SK-N-SH treated with all-trans-retinoic acid at 6 μM for 48 hours (cell line): Measurements from ENCODE around the gene FGB.

ENCODE experiments used
- ATAC-seq: fragments of 200-7000 bp; cut with Tn5 transposase; 3 replicates; pipeline ENCODE4 v1.9.1; 2020; ENCODE audit warnings: mild to moderate bottlenecking, moderate library complexity
- ARNTL ChIP-seq: fragments of 450-650 bp; formaldehyde crosslinking; IDR thresholded peaks from 2 replicates; pipeline ENCODE4 v1.5.0; 2020; ENCODE audit warnings: low read depth, mild to moderate bottlenecking, moderate library complexity, borderline replicate concordance
- BACH2 ChIP-seq: fragments of 250-450 bp; sonication (Bioruptor Pico); IDR thresholded peaks from 2 replicates; pipeline ENCODE4 v1.9.0; 2021; ENCODE audit warnings: mild to moderate bottlenecking, borderline replicate concordance
- CREB5 ChIP-seq: fragments of 250-450 bp; sonication (Bioruptor Pico); IDR thresholded peaks from 2 replicates; pipeline ENCODE4 v1.5.1; 2020; ENCODE audit warnings: low read depth, mild to moderate bottlenecking, moderate library complexity
- CSDC2 ChIP-seq: fragments of 250-450 bp; sonication (Bioruptor Pico); IDR thresholded peaks from 2 replicates; pipeline ENCODE4 v1.5.0; 2020; ENCODE audit warnings: mild to moderate bottlenecking, moderate library complexity
- ESRRG ChIP-seq: fragments of 250-450 bp; sonication (Bioruptor Pico); IDR thresholded peaks from 2 replicates; pipeline ENCODE4 v1.6.1; 2021; ENCODE audit warnings: mild to moderate bottlenecking
- GLIS3 ChIP-seq: fragments of 250-450 bp; sonication (Bioruptor Pico); IDR thresholded peaks from 2 replicates; pipeline ENCODE4 v1.5.0; 2020; ENCODE audit warnings: mild to moderate bottlenecking, moderate library complexity
- ISL1 ChIP-seq: fragments of 250-450 bp; sonication (Bioruptor Pico); IDR thresholded peaks from 2 replicates; pipeline ENCODE4 v2.1.2; 2022; ENCODE audit warnings: mild to moderate bottlenecking, moderate library complexity
- OSR1 ChIP-seq: fragments of 250-450 bp; sonication (Bioruptor Pico); IDR thresholded peaks from 2 replicates; pipeline ENCODE4 v1.8.0; 2022; ENCODE audit warnings: moderate library complexity, mild to moderate bottlenecking, inconsistent platforms
- PATZ1 ChIP-seq: fragments of 250-450 bp; sonication (Bioruptor Pico); IDR thresholded peaks from 2 replicates; pipeline ENCODE4 v1.8.0; 2020; ENCODE audit warnings: mild to moderate bottlenecking, moderate library complexity, borderline replicate concordance
- POU6F1 ChIP-seq: fragments of 250-450 bp; sonication (Bioruptor Pico); IDR thresholded peaks from 2 replicates; pipeline ENCODE4 v1.8.0; 2021; ENCODE audit warnings: low read depth, mild to moderate bottlenecking, moderate library complexity, borderline replicate concordance
- PPARA ChIP-seq: fragments of 250-450 bp; sonication (Bioruptor Pico); IDR thresholded peaks from 2 replicates; pipeline ENCODE4 v1.5.0; 2020; ENCODE audit warnings: mild to moderate bottlenecking, borderline replicate concordance
- RARB ChIP-seq: fragments of 250-450 bp; sonication (Bioruptor Pico); IDR thresholded peaks from 2 replicates; pipeline ENCODE4 v1.8.0; 2021; ENCODE audit warnings: mild to moderate bottlenecking, moderate library complexity
- SNAI2 ChIP-seq: fragments of 250-450 bp; sonication (Bioruptor Pico); IDR thresholded peaks from 2 replicates; pipeline ENCODE4 v1.5.0; 2020; ENCODE audit warnings: mild to moderate bottlenecking, moderate library complexity
- TOX ChIP-seq: fragments of 250-450 bp; sonication (Bioruptor Pico); IDR thresholded peaks from 2 replicates; pipeline ENCODE4 v1.8.0; 2021; ENCODE audit warnings: mild to moderate bottlenecking, moderate library complexity, borderline replicate concordance
- TSHZ2 ChIP-seq: fragments of 250-450 bp; sonication (Bioruptor Pico); IDR thresholded peaks from 2 replicates; pipeline ENCODE4 v1.5.0; 2020; ENCODE audit warnings: mild to moderate bottlenecking, moderate library complexity
- ZC3H10 ChIP-seq: fragments of 250-450 bp; sonication (Bioruptor Pico); IDR thresholded peaks from 2 replicates; pipeline ENCODE4 v1.5.1; 2021; ENCODE audit warnings: mild to moderate bottlenecking, moderate library complexity
- ZFP3 ChIP-seq: fragments of 250-450 bp; sonication (Bioruptor Pico); IDR thresholded peaks from 2 replicates; pipeline ENCODE4 v1.5.0; 2020; ENCODE audit warnings: mild to moderate bottlenecking, moderate library complexity
- ZFP30 ChIP-seq: fragments of 450-650 bp; formaldehyde crosslinking; IDR thresholded peaks from 2 replicates; pipeline ENCODE4 v1.5.0; 2022; ENCODE audit warnings: mild to moderate bottlenecking, moderate library complexity
- ZNF565 ChIP-seq: fragments of 450-650 bp; formaldehyde crosslinking; conservative IDR thresholded peaks from 2 replicates; pipeline ENCODE4 v1.5.0; 2020; ENCODE audit warnings: low read depth, mild to moderate bottlenecking, moderate library complexity
- ZNF70 ChIP-seq: fragments of 450-650 bp; formaldehyde crosslinking; IDR thresholded peaks from 2 replicates; pipeline ENCODE4 v1.5.0; 2020; ENCODE audit warnings: mild to moderate bottlenecking, moderate library complexity
- ZNF8 ChIP-seq: fragments of 450-650 bp; formaldehyde crosslinking; IDR thresholded peaks from 2 replicates; pipeline ENCODE4 v1.5.0; 2020; ENCODE audit warnings: mild to moderate bottlenecking, moderate library complexity

FGB gene

GRCh38 chr4:154519214-154519613 lies 43.6 kb upstream of the FGB start:
- no peak for TF ChIP-seq ESRRG (CRISPR knock-in tag)
- no peak for TF ChIP-seq TOX (CRISPR knock-in tag)
- TF ChIP-seq ARNTL (CRISPR knock-in tag): no peak
- no peak for TF ChIP-seq CSDC2 (CRISPR knock-in tag)
- no peak for TF ChIP-seq PATZ1 (CRISPR knock-in tag)
- TF ChIP-seq GLIS3 (CRISPR knock-in tag): no peak
- no peak for TF ChIP-seq TSHZ2
- TF ChIP-seq ISL1 (CRISPR knock-in tag): no peak
- TF ChIP-seq ZFP30 (CRISPR knock-in tag): no peak
- no peak for TF ChIP-seq RARB (CRISPR knock-in tag)
- no peak for TF ChIP-seq SNAI2 (CRISPR knock-in tag)
- no peak for TF ChIP-seq OSR1 (CRISPR knock-in tag)
- TF ChIP-seq POU6F1 (CRISPR knock-in tag): no peak
- TF ChIP-seq ZC3H10 (CRISPR knock-in tag): no peak
- TF ChIP-seq ZFP3 (CRISPR knock-in tag): no peak
- TF ChIP-seq CREB5 (CRISPR knock-in tag): no peak
- TF ChIP-seq PPARA (CRISPR knock-in tag): no peak
- no peak for TF ChIP-seq BACH2 (CRISPR knock-in tag)
- TF ChIP-seq ZNF70 (CRISPR knock-in tag): no peak
- TF ChIP-seq, all 23 proteins: peak for 0
- no peak for ATAC-seq

- TF ChIP-seq ARNTL (CRISPR knock-in tag) (no peak), GLIS3 (CRISPR knock-in tag) (no peak), ISL1 (CRISPR knock-in tag) (no peak), TOX (CRISPR knock-in tag) (no peak), ESRRG (CRISPR knock-in tag) (no peak), OSR1 (CRISPR knock-in tag) (no peak), ZC3H10 (CRISPR knock-in tag) (no peak), ZNF565 (CRISPR knock-in tag) (no peak), PPARA (CRISPR knock-in tag) (no peak), CREB5 (CRISPR knock-in tag) (no peak), ZNF8 (CRISPR knock-in tag) (no peak), SNAI2 (CRISPR knock-in tag) (no peak), BACH2 (CRISPR knock-in tag) (no peak), RARB (CRISPR knock-in tag) (no peak), ZFP30 (CRISPR knock-in tag) (no peak)
- ATAC-seq: no peak
Measured at GRCh38 chr4:154521607-154522006, 41.2 kb upstream of the FGB start.

- no peak for ATAC-seq
- TF ChIP-seq CREB5 (CRISPR knock-in tag) (no peak), POU6F1 (CRISPR knock-in tag) (no peak), ZFP30 (CRISPR knock-in tag) (no peak), PATZ1 (CRISPR knock-in tag) (no peak), ZNF70 (CRISPR knock-in tag) (no peak)
Measured at GRCh38 chr4:154526151-154526550, 36.7 kb upstream of the FGB start.
